IgD-negative memory B cell (primary cell): ENCODE measurements around the gene KPNA1. TPM values are rescaled to one million over a fixed set of nuclear protein-coding genes. Genes with fewer than 3 reads are reported as not detected.
"Not testable (repeated sequence)": the region's sequence is repeated elsewhere in the genome, so short reads cannot be mapped to it uniquely, and the experiment has no call there.

Experiments used
- H3K27ac Mint-ChIP-seq, 3 donors: one replicate each; pipeline ENCODE4 v1.8.0; 2020 to 2022; ENCODE audit warnings: mild to moderate bottlenecking in 3 of 3, mixed read lengths in 3 of 3, moderate library complexity in 1 of 3
- H3K27me3 Mint-ChIP-seq: one replicate; pipeline ENCODE4 v1.8.0; 2021; ENCODE audit warnings: mixed read lengths
- H3K36me3 Mint-ChIP-seq: one replicate; pipeline ENCODE4 v1.8.0; 2020; ENCODE audit warnings: mild to moderate bottlenecking, mixed read lengths
- H3K4me1 Mint-ChIP-seq, 3 donors: one replicate each; pipeline ENCODE4 v1.8.0; 2020 to 2022; ENCODE audit warnings: mixed read lengths in 3 of 3, mild to moderate bottlenecking in 1 of 3
- H3K4me3 Mint-ChIP-seq, 4 donors: one replicate each; pipeline ENCODE4 v1.8.0; 2020 to 2022; ENCODE audit warnings: mild to moderate bottlenecking in 4 of 4, mixed read lengths in 4 of 4, moderate library complexity in 3 of 4
- H3K9me3 Mint-ChIP-seq, 3 donors: one replicate each; pipeline ENCODE4 v1.8.0; 2020 to 2021; ENCODE audit warnings: mixed read lengths in 3 of 3, mild to moderate bottlenecking in 1 of 3
- polyA plus RNA-seq: library from polyadenylated mRNA; unstranded; fragments of 300-500 nt; fragmentation: Illumina TruSeq; gene quantifications from one replicate; pipeline ENCODE4 v1.2.3, GENCODE V29; 2021

The KPNA1 gene
- polyA plus RNA-seq, 1 donor from 2014 or later, result 44.8 TPM

GRCh38 chr3:122476532-122476931 is 38.2 kb downstream of the KPNA1 start:
- peaks cover 25 to 62% (median 50%) of the 10 kb centered on the region in 3 donors for H3K4me1 Mint-ChIP-seq
- H3K9me3 Mint-ChIP-seq, result no peaks in the 10 kb centered on the region
- no peak overlapping the region for H3K27ac Mint-ChIP-seq
- H3K4me3 Mint-ChIP-seq, result no peak overlapping the region
- peaks cover 6% of the 10 kb centered on the region for H3K36me3 Mint-ChIP-seq
- H3K27me3 Mint-ChIP-seq, result no peaks in the 10 kb centered on the region

- Mint-ChIP-seq H3K27ac (peak overlapping the region in 1 of 3 donors; percentile 29), H3K27me3 (no peaks in the 10 kb centered on the region), H3K4me1 (peaks cover 27 to 63% (median 50%) of the 10 kb centered on the region in 3 donors), H3K9me3 (no peaks in the 10 kb centered on the region), H3K36me3 (peaks cover 6% of the 10 kb centered on the region), H3K4me3 (no peak overlapping the region)
Measured at GRCh38 chr3:122475316-122475715, 39.4 kb downstream of the KPNA1 start.

GRCh38 chr3:122469659-122470058 is 45.1 kb downstream of the KPNA1 start:
- Mint-ChIP-seq H3K36me3 (peaks cover 3% of the 10 kb centered on the region), H3K27me3 (no peaks in the 10 kb centered on the region), H3K9me3 (no peaks in the 10 kb centered on the region), H3K4me3 (no peak overlapping the region), H3K4me1 (peaks cover 24 to 36% (median 36%) of the 10 kb centered on the region in 3 donors), H3K27ac (no peak overlapping the region)

- Mint-ChIP-seq H3K36me3 (peaks cover 3% of the 10 kb centered on the region), H3K9me3 (no peaks in the 10 kb centered on the region), H3K4me1 (peaks cover 22 to 29% (median 29%) of the 10 kb centered on the region in 3 donors), H3K27me3 (no peaks in the 10 kb centered on the region), H3K27ac (peak overlapping the region in 2 of 3 donors; percentile 33 to 60), H3K4me3 (peak overlapping the region in 1 of 4 donors; percentile 69)
Measured at GRCh38 chr3:122468896-122469533, 45.7 kb downstream of the KPNA1 start.

- Mint-ChIP-seq H3K4me3 (no peak overlapping the region), H3K27ac (peak overlapping the region in 1 of 3 donors; percentile 47), H3K27me3 (no peaks in the 10 kb centered on the region), H3K36me3 (peaks cover 5% of the 10 kb centered on the region), H3K9me3 (no peaks in the 10 kb centered on the region), H3K4me1 (peaks cover 12 to 16% (median 13%) of the 10 kb centered on the region in 3 donors)
Measured at GRCh38 chr3:122466701-122467240, 48.0 kb downstream of the KPNA1 start.

- H3K36me3 Mint-ChIP-seq, result peaks cover 5% of the 10 kb centered on the region
- peaks cover 5 to 11% (median 9%) of the 10 kb centered on the region in 3 donors for H3K4me1 Mint-ChIP-seq
- H3K27me3 Mint-ChIP-seq, result no peaks in the 10 kb centered on the region
- no peaks in the 10 kb centered on the region for H3K9me3 Mint-ChIP-seq
- H3K27ac Mint-ChIP-seq, result no peak overlapping the region
- H3K4me3 Mint-ChIP-seq, result no peak overlapping the region
Measured at GRCh38 chr3:122464659-122465058, 50.1 kb downstream of the KPNA1 start.

GRCh38 chr3:122462406-122462805 is 52.3 kb downstream of the KPNA1 start:
- Mint-ChIP-seq H3K27me3 (no peaks in the 10 kb centered on the region), H3K36me3 (peaks cover 5% of the 10 kb centered on the region), H3K4me1 (peaks cover 0 to 3% (median 0%) of the 10 kb centered on the region in 3 donors), H3K27ac (no peak overlapping the region), H3K4me3 (no peak overlapping the region), H3K9me3 (no peaks in the 10 kb centered on the region)

GRCh38 chr3:122461806-122462205 is 52.9 kb downstream of the KPNA1 start:
- H3K4me1 Mint-ChIP-seq, result peaks cover 0 to 3% (median 0%) of the 10 kb centered on the region in 3 donors
- H3K27ac Mint-ChIP-seq, result no peak overlapping the region
- no peak overlapping the region for H3K4me3 Mint-ChIP-seq
- H3K27me3 Mint-ChIP-seq, result no peaks in the 10 kb centered on the region
- no peaks in the 10 kb centered on the region for H3K9me3 Mint-ChIP-seq
- peaks cover 5% of the 10 kb centered on the region for H3K36me3 Mint-ChIP-seq

GRCh38 chr3:122458992-122459391 is 55.7 kb downstream of the KPNA1 start:
- Mint-ChIP-seq H3K4me1 (peaks cover 0 to 5% (median 3%) of the 10 kb centered on the region in 3 donors), H3K27me3 (no peaks in the 10 kb centered on the region), H3K27ac (no peak overlapping the region), H3K9me3 (no peaks in the 10 kb centered on the region), H3K4me3 (no peak overlapping the region), H3K36me3 (peaks cover 1% of the 10 kb centered on the region)

GRCh38 chr3:122457706-122458105 is 57.0 kb downstream of the KPNA1 start:
- Mint-ChIP-seq H3K27ac (no peak overlapping the region), H3K27me3 (no peaks in the 10 kb centered on the region), H3K4me3 (no peak overlapping the region), H3K4me1 (peaks cover 0 to 5% (median 3%) of the 10 kb centered on the region in 3 donors), H3K36me3 (no peaks in the 10 kb centered on the region), H3K9me3 (no peaks in the 10 kb centered on the region)

- Mint-ChIP-seq H3K27me3 (no peaks in the 10 kb centered on the region), H3K9me3 (no peaks in the 10 kb centered on the region), H3K36me3 (no peaks in the 10 kb centered on the region), H3K4me1 (peaks cover 0 to 5% (median 0%) of the 10 kb centered on the region in 3 donors), H3K27ac (peak overlapping the region in 1 of 3 donors; percentile 14), H3K4me3 (no peak overlapping the region)
Measured at GRCh38 chr3:122456074-122456473, 58.7 kb downstream of the KPNA1 start.

- Mint-ChIP-seq H3K4me1 (peaks cover 2 to 8% (median 4%) of the 10 kb centered on the region in 3 donors), H3K4me3 (no peak overlapping the region), H3K9me3 (no peaks in the 10 kb centered on the region), H3K36me3 (peaks cover 20% of the 10 kb centered on the region), H3K27ac (no peak overlapping the region), H3K27me3 (no peaks in the 10 kb centered on the region)
Measured at GRCh38 chr3:122451371-122451770, 63.4 kb downstream of the KPNA1 start.

- peaks cover 39% of the 10 kb centered on the region for H3K36me3 Mint-ChIP-seq
- H3K27me3 Mint-ChIP-seq, H3K9me3 Mint-ChIP-seq, H3K4me3 Mint-ChIP-seq, H3K27ac Mint-ChIP-seq, H3K4me1 Mint-ChIP-seq: not testable (repeated sequence)
Measured at GRCh38 chr3:122448218-122448617, 66.5 kb downstream of the KPNA1 start.

- not testable (repeated sequence) for H3K4me3 Mint-ChIP-seq, H3K4me1 Mint-ChIP-seq, H3K9me3 Mint-ChIP-seq, H3K27me3 Mint-ChIP-seq
- Mint-ChIP-seq H3K27ac (peak overlapping the region in 1 of 3 donors; percentile 89), H3K36me3 (peaks cover 44% of the 10 kb centered on the region)
Measured at GRCh38 chr3:122444491-122444887, 70.2 kb downstream of the KPNA1 start.

GRCh38 chr3:122443762-122444490 is 70.8 kb downstream of the KPNA1 start:
- H3K27me3 Mint-ChIP-seq, H3K9me3 Mint-ChIP-seq, H3K4me1 Mint-ChIP-seq: not testable (repeated sequence)
- H3K4me3 Mint-ChIP-seq, result peak overlapping the region in 1 of 4 donors; percentile 5
- peaks cover 39% of the 10 kb centered on the region for H3K36me3 Mint-ChIP-seq
- peak overlapping the region in 1 of 3 donors; percentile 89 for H3K27ac Mint-ChIP-seq
